G401.6 (cell line): ENCODE data around the gene METAP2.
"Not testable (repeated sequence)": the region's sequence is repeated elsewhere in the genome, so short reads cannot be mapped to it uniquely, and the experiment has no call there.

Source experiments
- FAIRE-seq: peaks from 2 replicates; lab custom pipeline; 2012; peaks lifted over from hg19 to GRCh38; lab: Jason Lieb, UNC

METAP2 gene

GRCh38 chr12:95473884-95474659 is at the start of gene METAP2:
Gene METAP2 (plus strand): TSS chr12:95474152. CDS start chr12:95474180, 28 bp downstream.
- peak; percentile 97 for FAIRE-seq

- no peak for FAIRE-seq
Measured at GRCh38 chr12:95424271-95424994, 49.5 kb upstream of the METAP2 start.

GRCh38 chr12:95429172-95429510 is 44.8 kb upstream of the METAP2 start:
- FAIRE-seq: no peak

- FAIRE-seq: no peak
Measured at GRCh38 chr12:95431120-95431519, 42.8 kb upstream of the METAP2 start.

GRCh38 chr12:95435355-95435754 is 38.6 kb upstream of the METAP2 start:
- no peak for FAIRE-seq

- FAIRE-seq: no peak
Measured at GRCh38 chr12:95437565-95437964, 36.4 kb upstream of the METAP2 start.

GRCh38 chr12:95439461-95440230 is 34.3 kb upstream of the METAP2 start:
- FAIRE-seq: no peak

GRCh38 chr12:95440401-95440800 is 33.6 kb upstream of the METAP2 start:
- no peak for FAIRE-seq

GRCh38 chr12:95443459-95443858 is 30.5 kb upstream of the METAP2 start:
- FAIRE-seq: no peak

- FAIRE-seq: not testable (repeated sequence)
Measured at GRCh38 chr12:95445099-95445498, 28.9 kb upstream of the METAP2 start.

- FAIRE-seq: no peak
Measured at GRCh38 chr12:95445884-95446505, 28.0 kb upstream of the METAP2 start.

GRCh38 chr12:95446506-95446900 is 27.4 kb upstream of the METAP2 start:
- no peak for FAIRE-seq

- not testable (repeated sequence) for FAIRE-seq
Measured at GRCh38 chr12:95449656-95450055, 24.3 kb upstream of the METAP2 start.

GRCh38 chr12:95452501-95452900 is 21.5 kb upstream of the METAP2 start:
- FAIRE-seq: not testable (repeated sequence)

GRCh38 chr12:95453881-95454280 is 20.1 kb upstream of the METAP2 start:
- not testable (repeated sequence) for FAIRE-seq

- FAIRE-seq: not testable (repeated sequence)
Measured at GRCh38 chr12:95454780-95455215, 19.2 kb upstream of the METAP2 start.

- not testable (repeated sequence) for FAIRE-seq
Measured at GRCh38 chr12:95457605-95458004, 16.3 kb upstream of the METAP2 start.

GRCh38 chr12:95458761-95459160 is 15.2 kb upstream of the METAP2 start:
- FAIRE-seq: no peak

GRCh38 chr12:95459310-95459709 is 14.6 kb upstream of the METAP2 start:
- FAIRE-seq: no peak

- FAIRE-seq: no peak
Measured at GRCh38 chr12:95460105-95460504, 13.8 kb upstream of the METAP2 start.

- FAIRE-seq: no peak
Measured at GRCh38 chr12:95460896-95461295, 13.1 kb upstream of the METAP2 start.

- FAIRE-seq: no peak
Measured at GRCh38 chr12:95462081-95462480, 11.9 kb upstream of the METAP2 start.
